GM21447 (cell line): Measurements from ENCODE around the gene CPA1.

ENCODE experiments used
- ATAC-seq: cut with Tn5 transposase; IDR thresholded peaks from one replicate; pipeline ENCODE4 v1.9.1; 2021; ENCODE audit not compliant: unreplicated experiment

The CPA1 gene

DNA sequence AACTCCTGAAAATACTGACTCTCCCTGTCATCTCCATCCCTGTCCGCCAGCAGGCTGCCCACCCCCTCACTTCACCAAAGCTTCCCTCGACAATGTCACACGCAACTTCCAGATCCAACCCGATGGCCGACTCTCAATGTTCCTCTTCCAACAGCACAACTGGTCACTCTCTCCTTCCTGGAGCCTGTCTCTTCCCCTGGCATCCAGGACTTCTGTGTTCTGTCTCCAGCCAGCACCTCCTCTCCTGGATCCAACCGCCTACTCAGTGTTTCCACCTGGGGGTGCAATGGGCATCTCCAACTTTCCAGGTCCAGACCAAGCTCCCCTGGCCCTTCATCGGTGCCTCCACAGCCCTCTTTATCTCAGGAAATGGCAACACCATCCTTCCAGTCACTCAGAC is 27.1 kb upstream of the CPA1 start:
- no peak for ATAC-seq

- ATAC-seq = no peak
These were observed 24.0 kb upstream of the CPA1 start for GRCh38 chr7:130356121-130356875.

GRCh38 chr7:130356876-130357611 is 23.2 kb upstream of the CPA1 start:
- ATAC-seq = no peak

- no peak for ATAC-seq
These were observed 21.8 kb upstream of the CPA1 start for GRCh38 chr7:130358471-130358870.

- ATAC-seq = no peak
These were observed 20.9 kb upstream of the CPA1 start for GRCh38 chr7:130359276-130359857.

GRCh38 chr7:130360518-130360917 is 19.8 kb upstream of the CPA1 start:
- no peak for ATAC-seq

DNA sequence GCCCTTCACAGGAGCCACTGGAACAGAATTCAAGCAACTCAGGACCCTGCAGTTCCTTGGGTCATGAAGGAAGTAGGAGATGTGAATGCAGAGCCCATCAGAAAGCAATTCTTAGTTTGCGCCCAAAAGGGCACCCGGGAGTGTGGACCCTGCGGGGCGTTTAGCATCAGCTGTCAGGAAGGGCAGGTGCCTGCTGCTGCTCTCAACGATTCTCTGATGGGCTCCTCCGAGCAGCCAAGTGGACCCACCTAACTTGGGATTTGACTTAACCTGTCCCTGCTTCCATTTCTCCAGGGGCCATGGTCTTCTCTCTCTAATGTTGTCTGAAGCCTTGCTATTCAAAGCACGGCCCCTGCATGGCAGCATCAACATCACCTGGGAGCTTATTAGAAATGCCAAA is 18.6 kb upstream of the CPA1 start:
- no peak for ATAC-seq

- no peak for ATAC-seq
These were observed 18.0 kb upstream of the CPA1 start for GRCh38 chr7:130362251-130362816.

GRCh38 chr7:130363026-130363847 is 17.1 kb upstream of the CPA1 start:
- no peak for ATAC-seq

DNA sequence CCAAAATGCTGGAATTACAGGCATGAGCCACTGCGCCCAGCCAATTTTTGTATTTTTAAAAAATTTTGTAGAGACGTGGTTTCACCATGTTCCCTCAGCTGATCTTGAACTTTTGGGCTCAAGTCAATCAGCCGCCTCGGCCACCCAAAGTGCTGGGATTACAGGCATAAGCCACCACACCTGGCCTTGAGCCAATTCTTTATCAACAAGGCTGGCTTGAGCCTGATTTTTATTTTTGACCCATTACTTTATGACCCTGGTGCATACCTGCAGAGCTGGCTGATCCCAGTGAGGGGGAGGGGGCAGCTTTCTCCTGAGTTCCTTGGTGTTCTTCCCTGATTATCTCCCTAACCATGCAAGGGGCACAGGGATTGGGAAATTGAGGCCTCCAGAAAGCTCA is 15.8 kb upstream of the CPA1 start:
- no peak for ATAC-seq

DNA sequence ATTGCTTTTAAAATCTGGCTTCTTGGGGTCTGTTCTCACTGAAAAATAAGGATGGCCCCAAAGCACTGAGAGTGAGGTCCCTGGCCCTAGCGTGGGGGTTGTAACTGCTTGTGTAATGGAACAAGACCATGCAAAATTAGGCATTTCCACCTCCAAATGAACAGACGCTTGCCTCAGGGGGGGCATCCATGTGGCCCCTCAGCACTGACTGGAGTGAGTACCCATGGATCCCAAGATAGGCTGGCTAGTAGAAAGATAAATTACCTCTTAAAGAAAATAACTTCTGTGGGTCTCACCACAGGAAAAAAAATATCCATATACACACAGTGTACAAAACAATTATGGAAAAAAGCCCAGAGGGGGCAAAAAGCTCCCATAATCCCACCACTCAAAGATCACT is 15.2 kb upstream of the CPA1 start:
- no peak for ATAC-seq

GRCh38 chr7:130365511-130366441 is 14.5 kb upstream of the CPA1 start:
- ATAC-seq = peak; percentile 67

DNA sequence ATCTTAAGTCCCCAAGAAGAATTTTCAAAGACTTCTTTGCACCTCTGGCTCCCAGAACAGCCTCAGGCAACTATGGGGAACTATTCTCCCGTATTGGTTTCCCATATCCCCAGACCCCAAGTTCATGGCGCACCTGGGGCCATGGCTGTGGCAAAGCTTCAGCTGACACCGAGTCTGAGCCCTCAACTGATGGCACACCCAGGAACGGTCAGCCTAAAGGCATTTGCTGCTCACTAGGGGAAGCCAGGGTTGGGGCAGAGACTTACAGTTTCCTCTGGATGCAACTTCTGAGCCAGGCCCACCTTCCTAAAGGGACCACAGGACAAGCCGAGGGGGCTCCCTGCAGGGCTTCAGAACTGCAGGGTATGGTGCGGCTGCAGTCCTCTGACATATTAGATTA is 13.7 kb upstream of the CPA1 start:
- ATAC-seq = no peak

GRCh38 chr7:130367088-130367755 is 13.1 kb upstream of the CPA1 start:
- no peak for ATAC-seq

DNA sequence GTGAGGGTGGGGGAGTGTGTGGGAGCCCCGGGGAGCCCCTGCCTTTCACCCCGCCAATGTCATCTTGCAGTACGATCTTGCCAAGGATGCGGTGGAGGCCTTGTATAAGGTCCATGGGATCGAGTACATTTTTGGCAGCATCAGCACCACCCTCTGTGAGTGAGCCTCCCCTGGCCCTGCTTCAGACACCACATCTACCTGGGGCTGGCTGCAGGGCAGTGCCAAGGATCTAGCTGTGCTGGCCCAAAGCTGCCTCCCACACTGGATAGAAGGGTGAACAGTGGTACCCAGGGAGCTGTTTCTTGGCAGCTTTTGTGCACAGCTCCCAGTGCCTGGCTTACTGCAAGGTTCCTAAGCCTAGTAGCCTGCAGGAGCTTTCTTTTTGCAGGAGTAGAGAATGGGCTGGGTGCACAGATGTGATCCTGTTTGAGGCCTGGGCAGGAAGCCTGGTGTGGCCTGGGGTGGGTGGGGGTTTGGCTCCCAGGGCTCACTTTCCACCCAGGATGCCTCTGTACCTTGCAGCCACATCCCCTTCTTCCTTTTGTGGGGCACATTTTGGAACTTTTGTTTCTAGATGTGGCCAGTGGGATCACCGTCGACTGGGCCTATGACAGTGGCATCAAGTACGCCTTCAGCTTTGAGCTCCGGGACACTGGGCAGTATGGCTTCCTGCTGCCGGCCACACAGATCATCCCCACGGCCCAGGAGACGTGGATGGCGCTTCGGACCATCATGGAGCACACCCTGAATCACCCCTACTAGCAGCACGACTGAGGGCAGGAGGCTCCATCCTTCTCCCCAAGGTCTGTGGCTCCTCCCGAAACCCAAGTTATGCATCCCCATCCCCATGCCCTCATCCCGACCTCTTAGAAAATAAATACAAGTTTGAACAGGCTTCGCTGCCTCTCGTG is 12.2 kb upstream of the CPA1 start:
- ATAC-seq = no peak

DNA sequence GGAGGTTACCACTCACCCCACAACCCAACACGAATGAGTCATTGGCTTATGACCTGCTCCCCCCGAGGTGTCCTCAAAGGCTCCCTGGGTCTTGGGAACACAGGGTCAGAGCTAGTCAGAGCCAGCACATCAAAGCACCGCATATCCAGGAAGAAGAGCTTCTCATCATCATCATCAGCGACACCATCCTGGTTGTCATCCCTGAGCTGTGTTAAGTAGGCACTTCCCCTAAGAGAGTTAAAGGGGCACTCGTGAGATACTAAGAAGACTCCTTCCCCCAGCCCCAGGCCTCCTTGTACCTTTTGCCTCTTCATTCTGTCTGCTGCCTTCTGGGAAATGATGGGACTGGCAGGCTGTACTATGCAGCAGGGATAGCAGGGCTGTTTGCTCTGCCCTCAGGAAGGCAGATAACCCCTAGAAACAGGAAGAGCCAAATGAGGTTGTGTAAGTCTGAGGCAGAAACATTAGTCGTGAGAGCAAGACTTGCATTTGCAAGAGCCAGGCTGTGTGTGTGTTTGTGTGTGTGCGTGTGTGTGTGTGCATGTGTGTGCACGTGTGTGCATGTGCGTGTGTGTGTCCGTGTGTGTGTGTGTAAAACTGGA is 11.1 kb upstream of the CPA1 start:
- no peak for ATAC-seq

GRCh38 chr7:130369831-130370550 is 10.3 kb upstream of the CPA1 start:
- ATAC-seq = no peak
